HEK293 (cell line): ENCODE data around the gene FOXE3.

Experiments
- CTCF ChIA-PET: fragments of 350-600 bp; formaldehyde crosslinking; extraction: SDS; loops from one replicate; lab custom pipeline; 2021; ENCODE audit warnings: antibody characterized with exemption; lab: Yijun Ruan, JAX
- POLR2A ChIA-PET: fragments of 300-600 bp; formaldehyde crosslinking; extraction: SDS; loops from one replicate; lab custom pipeline; 2020; ENCODE audit warnings: antibody characterized with exemption, inconsistent platforms; lab: Yijun Ruan, JAX
- H3K27ac ChIP-seq: fragments of 200-500 bp; sonication (Bioruptor generic); 2 replicates; pipeline ENCODE4 v1.5.1; 2014; ENCODE audit warnings: low read depth, low read length, control low read depth, inconsistent platforms; ENCODE audit errors: extremely low read depth
- H3K36me3 ChIP-seq, 2 experiments: fragments of 200-500 bp in 1 of 2; sonication (Bioruptor generic) in 1 of 2; 1 replicate in 1 of 2; 2 replicates in 1 of 2; pipeline ENCODE4 v1.5.1; 2014 to 2017; ENCODE audit warnings: inconsistent platforms in 2 of 2, low read length in 2 of 2; ENCODE audit not compliant: control insufficient read depth in 2 of 2, insufficient read depth in 1 of 2
- H3K4me1 ChIP-seq: fragments of 200-500 bp; sonication (Bioruptor generic); 2 replicates; pipeline ENCODE4 v1.5.1; 2014; ENCODE audit warnings: mild to moderate bottlenecking, low read length, inconsistent platforms; ENCODE audit not compliant: control insufficient read depth, insufficient read depth
- H3K4me3 ChIP-seq: 2 replicates; pipeline ENCODE4 v1.5.1; 2011; ENCODE audit warnings: low read depth, mild to moderate bottlenecking, control low read depth, low read length, moderate library complexity
- H3K9me3 ChIP-seq: fragments of 200-500 bp; sonication (Bioruptor generic); 2 replicates; pipeline ENCODE4 v1.5.1; 2014; ENCODE audit warnings: low read depth, low read length, inconsistent platforms; ENCODE audit not compliant: control insufficient read depth, insufficient read depth
- BCL6B ChIP-seq: fragments of 450-650 bp; formaldehyde crosslinking; IDR thresholded peaks from 2 replicates; pipeline ENCODE4 v1.5.1; 2017; ENCODE audit warnings: missing biosample characterization, missing genetic modification characterization
- EGR2 ChIP-seq: fragments of 450-650 bp; formaldehyde crosslinking; IDR thresholded peaks from 2 replicates; pipeline ENCODE4 v1.5.1; 2016; ENCODE audit warnings: low read depth, missing biosample characterization, missing genetic modification characterization
- FEZF1 ChIP-seq: fragments of 450-650 bp; formaldehyde crosslinking; IDR thresholded peaks from 2 replicates; pipeline ENCODE4 v1.5.1; 2016; ENCODE audit warnings: missing biosample characterization, missing genetic modification characterization
- PRDM2 ChIP-seq: fragments of 450-650 bp; formaldehyde crosslinking; IDR thresholded peaks from 2 replicates; pipeline ENCODE4 v1.5.1; 2016; ENCODE audit warnings: missing biosample characterization, missing genetic modification characterization, borderline replicate concordance
- SALL2 ChIP-seq: fragments of 450-650 bp; formaldehyde crosslinking; IDR thresholded peaks from 2 replicates; pipeline ENCODE4 v1.5.0; 2017; ENCODE audit warnings: missing biosample characterization, mild to moderate bottlenecking, missing genetic modification characterization, borderline replicate concordance
- ZBTB10 ChIP-seq: fragments of 450-650 bp; formaldehyde crosslinking; IDR thresholded peaks from 2 replicates; pipeline ENCODE4 v1.5.1; 2016; ENCODE audit warnings: missing biosample characterization, missing genetic modification characterization
- ZBTB48 ChIP-seq: fragments of 450-650 bp; formaldehyde crosslinking; IDR thresholded peaks from 2 replicates; pipeline ENCODE4 v1.5.1; 2016; ENCODE audit warnings: missing biosample characterization, missing genetic modification characterization
- ZNF10 ChIP-seq: fragments of 450-650 bp; formaldehyde crosslinking; IDR thresholded peaks from 2 replicates; pipeline ENCODE4 v1.5.1; 2017; ENCODE audit warnings: missing biosample characterization, missing genetic modification characterization
- ZNF16 ChIP-seq: fragments of 450-650 bp; formaldehyde crosslinking; IDR thresholded peaks from 2 replicates; pipeline ENCODE4 v1.5.1; 2016; ENCODE audit warnings: low read depth, missing biosample characterization, missing genetic modification characterization
- ZNF18 ChIP-seq: fragments of 450-650 bp; formaldehyde crosslinking; IDR thresholded peaks from 2 replicates; pipeline ENCODE4 v1.5.1; 2016; ENCODE audit warnings: missing biosample characterization, missing genetic modification characterization
- ZNF184 ChIP-seq: fragments of 450-650 bp; IDR thresholded peaks from 2 replicates; pipeline ENCODE4 v1.5.1; 2018; ENCODE audit warnings: missing biosample characterization, mild to moderate bottlenecking, missing genetic modification characterization
- ZNF423 ChIP-seq: fragments of 450-650 bp; formaldehyde crosslinking; IDR thresholded peaks from 2 replicates; pipeline ENCODE4 v1.5.1; 2016; ENCODE audit warnings: missing biosample characterization, missing genetic modification characterization
- ZNF555 ChIP-seq: fragments of 450-650 bp; formaldehyde crosslinking; conservative IDR thresholded peaks from 2 replicates; pipeline ENCODE4 v1.5.1; 2017; ENCODE audit warnings: missing biosample characterization, mild to moderate bottlenecking, missing genetic modification characterization, inconsistent platforms
- ZNF624 ChIP-seq: fragments of 450-650 bp; formaldehyde crosslinking; IDR thresholded peaks from 2 replicates; pipeline ENCODE4 v1.5.1; 2017; ENCODE audit warnings: missing biosample characterization, missing genetic modification characterization
- ZNF677 ChIP-seq: fragments of 450-650 bp; IDR thresholded peaks from 2 replicates; pipeline ENCODE4 v1.5.0; 2018; ENCODE audit warnings: missing biosample characterization, mild to moderate bottlenecking, missing genetic modification characterization, moderate library complexity
- ZNF76 ChIP-seq: fragments of 450-650 bp; formaldehyde crosslinking; IDR thresholded peaks from 2 replicates; pipeline ENCODE4; 2016; ENCODE audit warnings: low read depth, missing biosample characterization, missing genetic modification characterization, borderline replicate concordance
- ZNF785 ChIP-seq: fragments of 450-650 bp; formaldehyde crosslinking; IDR thresholded peaks from 2 replicates; pipeline ENCODE4 v1.5.1; 2016; ENCODE audit warnings: missing biosample characterization, missing genetic modification characterization
- ZNF837 ChIP-seq: fragments of 450-650 bp; formaldehyde crosslinking; IDR thresholded peaks from 2 replicates; pipeline ENCODE4 v1.5.1; 2016; ENCODE audit warnings: missing biosample characterization, missing genetic modification characterization

The FOXE3 gene

GRCh38 chr1:47460456-47460855 is 44.4 kb downstream of the FOXE3 start:
- CTCF ChIA-PET = interaction anchor here (0.6 to 1.6 kb wide), 7 partner anchors 10 to 791 kb away, joined by 3 to 7 read pairs (median 3); partner anchors contain the start of gene FOXD2
- Histone ChIP-seq H3K9me3 (no peaks in the 10 kb centered on the region), H3K4me1 (no peaks in the 10 kb centered on the region), H3K4me3 (no peak overlapping the region), H3K27ac (no peak overlapping the region), H3K36me3 (no peaks in the 10 kb centered on the region)
- POLR2A ChIA-PET = no interaction called here
- TF ChIP-seq ZNF18 (tag by site-specific recombination) (no peak), ZNF16 (no peak), ZNF677 (tag by site-specific recombination) (no peak), ZNF423 (tag by site-specific recombination) (no peak), PRDM2 (tag by site-specific recombination) (no peak), ZNF76 (tag by site-specific recombination) (no peak), ZNF837 (tag by site-specific recombination) (no peak), ZNF555 (no peak), BCL6B (tag by site-specific recombination) (no peak), FEZF1 (tag by site-specific recombination) (no peak), ZNF10 (tag by site-specific recombination) (no peak), SALL2 (tag by site-specific recombination) (no peak), ZNF785 (tag by site-specific recombination) (no peak), ZBTB10 (no peak), ZNF184 (tag by site-specific recombination) (no peak), ZNF624 (tag by site-specific recombination) (no peak), EGR2 (tag by site-specific recombination) (no peak), ZBTB48 (tag by site-specific recombination) (no peak)
